ENCODE results near the gene LONRF2.

Gene LONRF2

GRCh38 chr2:100234141-100234540, 88.2 kb downstream of the LONRF2 start:
- peak; percentile 81 for DNase-seq

- no peak for DNase-seq
These were observed 89.2 kb downstream of the LONRF2 start for GRCh38 chr2:100233061-100233460.

GRCh38 chr2:100230754-100231153, 91.5 kb downstream of the LONRF2 start:
- peak; percentile 64 for DNase-seq

GRCh38 chr2:100228967-100229366, 93.3 kb downstream of the LONRF2 start:
- no peak for DNase-seq

GRCh38 chr2:100228415-100228814, 93.9 kb downstream of the LONRF2 start:
- DNase-seq: no peak

GRCh38 chr2:100224988-100225710, 97.2 kb downstream of the LONRF2 start:
- no peak for DNase-seq

GRCh38 chr2:100223502-100223901, 98.8 kb downstream of the LONRF2 start:
- no peak for DNase-seq
